ENCODE data around the gene AKAP13. TPM values are rescaled to one million over a fixed set of nuclear protein-coding genes. Genes with fewer than 3 reads are reported as not detected.

AKAP13 gene
- total RNA-seq, 3 donors from 2014 or later: 198 to 331 (median 259) TPM

GRCh38 chr15:85550283-85550682 is 169.9 kb downstream of the AKAP13 start:
- intact Hi-C loops (cut with DNase I; ENCODE audit: low total_unique reads): no loop called here
- H3K27ac ChIP-seq: no peak overlapping the region

GRCh38 chr15:85551221-85551832 is 170.9 kb downstream of the AKAP13 start:
- H3K27ac ChIP-seq: peak overlapping the region in 1 of 2 donors; percentile 26

More at GRCh38 chr15:85550283-85550682, 169.9 kb downstream of the AKAP13 start:
- no peak for DNase-seq (ENCODE audit: low spot score in 2 of 2)
- Histone ChIP-seq H3K9me3 (no peaks in the 10 kb centered on the region), H3K27me3 (no peaks in the 10 kb centered on the region), H3K4me3 (no peak overlapping the region), H3K4me1 (no peaks in the 10 kb centered on the region), H3K36me3 (no peaks in the 10 kb centered on the region)
- TF ChIP-seq, protein P1, sequence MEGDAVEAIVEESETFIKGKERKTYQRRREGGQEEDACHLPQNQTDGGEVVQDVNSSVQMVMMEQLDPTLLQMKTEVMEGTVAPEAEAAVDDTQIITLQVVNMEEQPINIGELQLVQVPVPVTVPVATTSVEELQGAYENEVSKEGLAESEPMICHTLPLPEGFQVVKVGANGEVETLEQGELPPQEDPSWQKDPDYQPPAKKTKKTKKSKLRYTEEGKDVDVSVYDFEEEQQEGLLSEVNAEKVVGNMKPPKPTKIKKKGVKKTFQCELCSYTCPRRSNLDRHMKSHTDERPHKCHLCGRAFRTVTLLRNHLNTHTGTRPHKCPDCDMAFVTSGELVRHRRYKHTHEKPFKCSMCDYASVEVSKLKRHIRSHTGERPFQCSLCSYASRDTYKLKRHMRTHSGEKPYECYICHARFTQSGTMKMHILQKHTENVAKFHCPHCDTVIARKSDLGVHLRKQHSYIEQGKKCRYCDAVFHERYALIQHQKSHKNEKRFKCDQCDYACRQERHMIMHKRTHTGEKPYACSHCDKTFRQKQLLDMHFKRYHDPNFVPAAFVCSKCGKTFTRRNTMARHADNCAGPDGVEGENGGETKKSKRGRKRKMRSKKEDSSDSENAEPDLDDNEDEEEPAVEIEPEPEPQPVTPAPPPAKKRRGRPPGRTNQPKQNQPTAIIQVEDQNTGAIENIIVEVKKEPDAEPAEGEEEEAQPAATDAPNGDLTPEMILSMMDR (IDR thresholded peaks at IDR 0.05): no peak
- TF ChIP-seq POLR2AphosphoS5 (IDR thresholded peaks at IDR 0.05): no peak
- TF ChIP-seq POLR2A (IDR thresholded peaks at IDR 0.05): no peak

DNA sequence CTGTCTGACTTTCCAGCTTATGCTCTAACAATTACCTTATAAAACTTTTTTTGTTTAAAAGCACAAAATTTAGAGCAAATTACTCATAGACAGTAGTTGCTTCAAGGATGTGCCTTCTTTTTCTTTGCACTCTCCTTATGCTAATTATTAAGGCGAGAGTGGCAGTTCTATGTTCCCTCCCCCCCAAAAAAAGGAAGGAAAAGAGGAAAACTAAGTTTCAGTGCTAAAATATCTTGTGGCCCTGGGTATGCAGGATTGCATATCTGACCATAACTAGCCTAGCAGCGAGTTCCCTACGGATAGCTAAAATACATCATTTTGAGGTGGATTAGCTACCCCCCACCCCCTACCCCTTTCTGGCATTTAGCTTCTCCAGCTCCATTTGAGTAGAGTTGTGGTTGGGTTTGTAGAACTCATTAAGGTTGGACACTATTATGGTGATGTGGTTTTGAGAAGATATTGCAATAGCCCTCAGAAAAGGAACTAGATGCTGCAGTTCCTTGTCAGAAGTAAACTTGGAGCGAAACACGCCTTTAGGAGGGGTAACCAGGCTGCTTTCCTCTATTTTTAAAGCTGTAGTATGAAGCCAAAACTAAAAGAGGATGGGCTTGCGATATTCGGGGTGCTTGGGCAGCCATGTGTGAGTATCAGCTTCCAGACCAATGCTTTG is 174.6 kb downstream of the AKAP13 start:
- Histone ChIP-seq H3K9me3 (no peaks in the 10 kb centered on the region), H3K4me1 (no peaks in the 10 kb centered on the region), H3K4me3 (no peak overlapping the region), H3K27me3 (no peaks in the 10 kb centered on the region), H3K27ac (peak overlapping the region in 1 of 2 donors; percentile 13), H3K36me3 (no peaks in the 10 kb centered on the region)
- intact Hi-C loops (cut with DNase I; ENCODE audit: low total_unique reads): no loop called here
- DNase-seq (ENCODE audit: low spot score in 2 of 2): no peak
- TF ChIP-seq, protein P1 (IDR thresholded peaks at IDR 0.05): no peak
- TF ChIP-seq POLR2AphosphoS5 (IDR thresholded peaks at IDR 0.05) (no peak), POLR2A (IDR thresholded peaks at IDR 0.05) (no peak)

More at GRCh38 chr15:85551221-85551832, 170.9 kb downstream of the AKAP13 start:
- no peaks in the 10 kb centered on the region for H3K9me3 ChIP-seq
- no peaks in the 10 kb centered on the region for H3K36me3 ChIP-seq
- no peak for DNase-seq (ENCODE audit: low spot score in 2 of 2)
- no peaks in the 10 kb centered on the region for H3K27me3 ChIP-seq
- no peak overlapping the region for H3K4me3 ChIP-seq
- TF ChIP-seq POLR2A (IDR thresholded peaks at IDR 0.05): no peak
- TF ChIP-seq, protein P1 (IDR thresholded peaks at IDR 0.05): no peak
- no peak for TF ChIP-seq POLR2AphosphoS5 (IDR thresholded peaks at IDR 0.05)
- no peaks in the 10 kb centered on the region for H3K4me1 ChIP-seq
- intact Hi-C loops (cut with DNase I; ENCODE audit: low total_unique reads): no loop called here

GRCh38 chr15:85555875-85556617 is 175.6 kb downstream of the AKAP13 start:
- Histone ChIP-seq H3K4me1 (no peaks in the 10 kb centered on the region), H3K9me3 (no peaks in the 10 kb centered on the region), H3K27ac (no peak overlapping the region), H3K4me3 (no peak overlapping the region), H3K27me3 (no peaks in the 10 kb centered on the region), H3K36me3 (no peaks in the 10 kb centered on the region)
- DNase-seq (ENCODE audit: low spot score in 2 of 2): no peak
- intact Hi-C loops (cut with DNase I; ENCODE audit: low total_unique reads): no loop called here
- TF ChIP-seq, protein P1 (IDR thresholded peaks at IDR 0.05): no peak
- TF ChIP-seq POLR2A (IDR thresholded peaks at IDR 0.05) (no peak), POLR2AphosphoS5 (IDR thresholded peaks at IDR 0.05) (no peak)

GRCh38 chr15:85556618-85556895 is 176.2 kb downstream of the AKAP13 start:
- Histone ChIP-seq H3K27me3 (no peaks in the 10 kb centered on the region), H3K27ac (no peak overlapping the region), H3K36me3 (no peaks in the 10 kb centered on the region), H3K4me1 (no peaks in the 10 kb centered on the region), H3K4me3 (no peak overlapping the region), H3K9me3 (no peaks in the 10 kb centered on the region)
- intact Hi-C loops (cut with DNase I; ENCODE audit: low total_unique reads): no loop called here
- DNase-seq (ENCODE audit: low spot score in 2 of 2): no peak
- TF ChIP-seq POLR2A (IDR thresholded peaks at IDR 0.05): no peak
- no peak for TF ChIP-seq POLR2AphosphoS5 (IDR thresholded peaks at IDR 0.05)
- TF ChIP-seq, protein P1 (IDR thresholded peaks at IDR 0.05): no peak

Data from breast epithelium (tissue), 4 donors.